Muscle of back (tissue), 13 donors: ENCODE measurements around the gene LST1. TPM values are rescaled to one million over a fixed set of nuclear protein-coding genes. Genes with fewer than 3 reads are reported as not detected.

Experiments used
- DNase-seq, 3 donors: peaks; one replicate each; pipeline versions ENCODE4 v3.0.0 to v3.0.0-alpha.2; 2013
- long read RNA-seq, 9 donors: transcript quantifications; one replicate each; lab custom pipeline, GENCODE V29; 2026
- polyA plus RNA-seq, 10 donors: library from polyadenylated mRNA; unstranded; fragments of 120-200 nt; gene quantifications; one replicate each; pipeline ENCODE4 v1.2.1, GENCODE V29; 2013; ENCODE audit not compliant: insufficient read length in 10 of 10

Gene LST1
- 10 to 100 TPM in 1 of 10 donors, 1 to 10 TPM in 9; 4.1 to 10.9 (median 6.4) TPM for polyA plus RNA-seq
- long read RNA-seq, donor 1, partial matches to known transcripts: 0 of 2 reads
- long read RNA-seq, donor 1, other reads (novel, unspliced or antisense): 0 of 2 reads
- long read RNA-seq, donor 2, partial matches to known transcripts: 0 of 1 reads
- long read RNA-seq, donor 2, other reads (novel, unspliced or antisense): 0 of 1 reads
- long read RNA-seq, donor 3: 0 reads
- long read RNA-seq, donor 4: 0 reads
- long read RNA-seq, donor 5, partial matches to known transcripts: 0 of 2 reads
- long read RNA-seq, donor 5, other reads (novel, unspliced or antisense): 0 of 2 reads
- long read RNA-seq, donor 6, partial matches to known transcripts: 0 of 4 reads
- long read RNA-seq, donor 6, other reads (novel, unspliced or antisense): 0 of 4 reads
- long read RNA-seq, donor 7, partial matches to known transcripts: 0 of 3 reads
- long read RNA-seq, donor 7, other reads (novel, unspliced or antisense): 0 of 3 reads
- long read RNA-seq, donor 8: 0 reads
- long read RNA-seq, donor 9, partial matches to known transcripts: 0 of 1 reads
- long read RNA-seq, donor 9, other reads (novel, unspliced or antisense): 0 of 1 reads

- peak in 1 of 3 donors; percentile 33 for DNase-seq
These were observed at the start of gene LST1 for GRCh38 chr6:31586008-31586407. Gene LST1 (plus strand): TSS chr6:31586277. CDS start chr6:31587300, 1,023 bp downstream.

GRCh38 chr6:31538805-31539400 is 47.2 kb upstream of the LST1 start:
- DNase-seq: no peak

- DNase-seq: no peak
These were observed 45.4 kb upstream of the LST1 start for GRCh38 chr6:31540640-31541039.

GRCh38 chr6:31541059-31541657 is 44.9 kb upstream of the LST1 start:
- DNase-seq: peak in 1 of 3 donors; percentile 51

GRCh38 chr6:31541658-31542521 is 44.2 kb upstream of the LST1 start, which contains the start of gene DDX39B:
Gene DDX39B (minus strand): TSS chr6:31542003. CDS start chr6:31540532, 1,471 bp downstream.
- DNase-seq: peak; percentile 98 to 99 (median 98)

GRCh38 chr6:31543639-31544038 is 42.4 kb upstream of the LST1 start:
- DNase-seq: no peak

GRCh38 chr6:31544676-31545075 is 41.4 kb upstream of the LST1 start:
- no peak for DNase-seq

GRCh38 chr6:31545291-31545690 is 40.8 kb upstream of the LST1 start:
- no peak for DNase-seq

GRCh38 chr6:31546339-31546957 is 39.6 kb upstream of the LST1 start, which contains the start of gene ATP6V1G2:
Gene ATP6V1G2 (minus strand): TSS chr6:31546608. CDS start chr6:31546559, 49 bp downstream.
- peak; percentile 89 to 96 (median 90) for DNase-seq

GRCh38 chr6:31546958-31547726 is 38.9 kb upstream of the LST1 start, which contains the start of gene NFKBIL1:
Gene NFKBIL1 (plus strand): TSS chr6:31547608. CDS start chr6:31547695, 87 bp downstream.
- DNase-seq: peak; percentile 98 to 99 (median 99)

- DNase-seq: no peak
These were observed 38.1 kb upstream of the LST1 start for GRCh38 chr6:31547727-31548543.

GRCh38 chr6:31548544-31548873 is 37.6 kb upstream of the LST1 start:
- DNase-seq: no peak

- peak in 2 of 3 donors; percentile 37 to 44 for DNase-seq
These were observed 34.7 kb upstream of the LST1 start for GRCh38 chr6:31551371-31551770.

GRCh38 chr6:31556307-31556706 is 29.8 kb upstream of the LST1 start:
- DNase-seq: no peak

- DNase-seq: no peak
These were observed 28.4 kb upstream of the LST1 start for GRCh38 chr6:31557443-31558317.

GRCh38 chr6:31558318-31558625 is 27.8 kb upstream of the LST1 start:
- DNase-seq: no peak

GRCh38 chr6:31558631-31559500 is 27.2 kb upstream of the LST1 start:
- peak in 1 of 3 donors; percentile 46 for DNase-seq
